Natural killer cell (primary cell): ENCODE results near the gene NFIB. TPM values are rescaled to one million over a fixed set of nuclear protein-coding genes. Genes with fewer than 3 reads are reported as not detected.

Experiments
- ATAC-seq, 3 donors: fragments of 150-1000 bp in 2 of 3; fragments of 200-7000 bp in 1 of 3; cut with Tn5 transposase; 1 replicate in 1 of 3; 2 replicates in 2 of 3; pipeline ENCODE4 v1.10.0; 2021; ENCODE audit warnings: mild to moderate bottlenecking in 2 of 3, moderate library complexity in 2 of 3
- DNase-seq, 2 donors: peaks; one replicate each; pipeline versions ENCODE4 v3.0.0 to v3.0.0-alpha.2; 2013 to 2021; ENCODE audit warnings: mixed read lengths in 1 of 2
- H3K27ac ChIP-seq: one replicate; pipeline ENCODE4 v1.5.1; 2013; ENCODE audit warnings: mild to moderate bottlenecking, low read length
- H3K27me3 ChIP-seq: one replicate; pipeline ENCODE4 v1.6.1; 2013; ENCODE audit warnings: low read length; ENCODE audit not compliant: control insufficient read depth, insufficient read depth
- H3K36me3 ChIP-seq: one replicate; pipeline ENCODE4 v1.6.1; 2013; ENCODE audit warnings: low read length; ENCODE audit not compliant: control insufficient read depth, insufficient read depth
- H3K4me1 ChIP-seq: one replicate; pipeline ENCODE4 v1.6.1; 2013; ENCODE audit warnings: low read length; ENCODE audit not compliant: control insufficient read depth, insufficient read depth
- H3K4me3 ChIP-seq: one replicate; pipeline ENCODE4 v1.5.1; 2013; ENCODE audit warnings: low read length
- H3K9me3 ChIP-seq: one replicate; pipeline ENCODE4 v1.6.1; 2013; ENCODE audit warnings: low read length; ENCODE audit not compliant: control insufficient read depth, insufficient read depth
- H3K27ac Mint-ChIP-seq, 2 donors: one replicate each; pipeline ENCODE4 v1.8.0; 2022; ENCODE audit warnings: mild to moderate bottlenecking in 2 of 2, mixed read lengths in 2 of 2, moderate library complexity in 1 of 2
- H3K27me3 Mint-ChIP-seq, 2 donors: one replicate each; pipeline ENCODE4 v1.8.0; 2022; ENCODE audit warnings: low read depth in 2 of 2, mixed read lengths in 2 of 2
- H3K36me3 Mint-ChIP-seq: one replicate; pipeline ENCODE4 v1.8.0; 2022; ENCODE audit warnings: mixed read lengths
- H3K4me1 Mint-ChIP-seq, 2 donors: one replicate each; pipeline ENCODE4 v1.8.0; 2022; ENCODE audit warnings: mixed read lengths in 2 of 2
- H3K4me3 Mint-ChIP-seq: one replicate; pipeline ENCODE4 v1.8.0; 2022; ENCODE audit warnings: mild to moderate bottlenecking, moderate library complexity, mixed read lengths
- H3K9me3 Mint-ChIP-seq, 2 donors: one replicate each; pipeline ENCODE4 v1.8.0; 2022; ENCODE audit warnings: mixed read lengths in 2 of 2
- CTCF ChIP-seq: fragments of 200-600 bp; IDR thresholded peaks from one replicate; pipeline ENCODE4 v1.8.0; 2022; ENCODE audit warnings: antibody characterized with exemption
- WGBS: methylation state at CpG from one replicate; pipeline ENCODE4 v1.1.7; 2013; ENCODE audit warnings: missing lambda C conversion rate; ENCODE audit not compliant: insufficient coverage; 5-methylcytosine and 5-hydroxymethylcytosine counted together
- intact Hi-C: fragments of 100-400 bp; cut with micrococcal nuclease; formaldehyde crosslinking; loops from one replicate; pipeline ENCODE4 v1.14.2; 2022
- total RNA-seq, 4 donors: library from RNA; stranded (reverse); fragments of 120-200 nt in 1 of 4; gene quantifications; one replicate each; pipeline versions ENCODE4 v1.2.3 to v1.2.4, GENCODE V29; 2013 to 2022

Gene NFIB
- total RNA-seq, 3 donors from 2014 or later (not counting 1 experiment from before 2014, with no cell fraction given): 0.20 to 0.21 TPM; not detected in 1

DNA sequence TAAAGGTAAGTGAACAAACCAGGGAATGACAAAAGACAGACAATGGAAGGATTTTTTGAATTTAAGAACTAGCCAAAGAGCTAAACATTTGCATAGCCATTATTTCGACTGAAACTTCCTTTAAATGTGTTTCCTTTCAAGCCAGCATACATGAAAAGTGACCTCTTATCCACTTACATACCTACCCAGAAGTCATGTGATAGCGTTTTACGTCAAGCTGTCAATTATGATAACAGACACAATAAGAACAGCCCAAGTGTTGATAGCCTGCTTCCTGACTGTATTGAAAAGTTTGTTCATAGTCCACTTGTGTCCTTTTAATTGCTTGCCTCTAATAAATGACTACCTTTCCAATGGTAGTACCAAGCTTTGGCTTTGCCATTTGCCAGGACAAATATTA, 206.0 kb downstream of the NFIB start:
- Mint-ChIP-seq H3K9me3 (peaks cover 6 to 7% of the 10 kb centered on the region in 2 donors), H3K4me3 (no peak overlapping the region), H3K4me1 (no peaks in the 10 kb centered on the region), H3K36me3 (no peaks in the 10 kb centered on the region), H3K27me3 (no peaks in the 10 kb centered on the region), H3K27ac (no peak overlapping the region)
- H3K4me3 ChIP-seq: no peak overlapping the region
- no peaks in the 10 kb centered on the region for H3K4me1 ChIP-seq
- ATAC-seq (no peak), DNase-seq (no peak)
- no peaks in the 10 kb centered on the region for H3K27me3 ChIP-seq
- no peak for TF ChIP-seq CTCF
- 64% methylated on average over 3 of the region's 3 CpGs for WGBS
- no peak overlapping the region for H3K27ac ChIP-seq
- no peaks in the 10 kb centered on the region for H3K9me3 ChIP-seq
- intact Hi-C loops: no loop called here
- H3K36me3 ChIP-seq: no peaks in the 10 kb centered on the region

DNA sequence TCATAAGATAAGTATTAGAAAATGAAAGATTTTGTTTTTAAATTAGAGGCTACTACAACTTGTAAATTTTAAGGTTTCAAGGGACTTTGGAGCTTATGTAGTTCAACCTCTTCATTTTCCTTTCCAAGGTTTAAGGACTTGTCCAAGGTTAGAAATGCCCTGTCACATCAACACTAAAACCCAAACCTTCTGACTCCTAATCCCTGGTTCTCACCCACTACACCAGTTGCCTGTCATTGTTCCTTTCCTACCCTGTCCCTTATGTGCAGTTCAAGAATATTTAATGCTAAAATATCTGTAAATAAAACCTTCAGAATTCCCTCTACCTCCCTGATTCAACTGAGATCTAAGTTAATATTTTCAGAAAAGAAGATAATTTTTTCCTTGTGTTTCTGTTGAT, 206.4 kb downstream of the NFIB start:
- no peak overlapping the region for H3K4me3 ChIP-seq
- TF ChIP-seq CTCF: no peak
- intact Hi-C loops: no loop called here
- H3K4me1 Mint-ChIP-seq: no peaks in the 10 kb centered on the region
- DNase-seq (no peak), ATAC-seq (no peak)
- no peaks in the 10 kb centered on the region for H3K4me1 ChIP-seq
- H3K36me3 Mint-ChIP-seq: no peaks in the 10 kb centered on the region
- no peaks in the 10 kb centered on the region for H3K36me3 ChIP-seq
- no peaks in the 10 kb centered on the region for H3K27me3 Mint-ChIP-seq
- H3K9me3 ChIP-seq: no peaks in the 10 kb centered on the region
- H3K4me3 Mint-ChIP-seq: no peak overlapping the region
- peaks cover 4 to 5% of the 10 kb centered on the region in 2 donors for H3K9me3 Mint-ChIP-seq
- H3K27ac ChIP-seq: no peak overlapping the region
- no peaks in the 10 kb centered on the region for H3K27me3 ChIP-seq
- H3K27ac Mint-ChIP-seq: no peak overlapping the region

- Mint-ChIP-seq H3K4me1 (no peaks in the 10 kb centered on the region), H3K36me3 (no peaks in the 10 kb centered on the region), H3K27me3 (no peaks in the 10 kb centered on the region), H3K4me3 (no peak overlapping the region), H3K27ac (no peak overlapping the region), H3K9me3 (peaks cover 2 to 3% of the 10 kb centered on the region in 2 donors)
- TF ChIP-seq CTCF: no peak
- no peaks in the 10 kb centered on the region for H3K27me3 ChIP-seq
- no peaks in the 10 kb centered on the region for H3K36me3 ChIP-seq
- H3K4me3 ChIP-seq: no peak overlapping the region
- ATAC-seq (no peak), DNase-seq (no peak)
- no peak overlapping the region for H3K27ac ChIP-seq
- no peaks in the 10 kb centered on the region for H3K4me1 ChIP-seq
- 80% methylated on average over 1 of the region's 2 CpGs for WGBS
- intact Hi-C loops: no loop called here
- H3K9me3 ChIP-seq: no peaks in the 10 kb centered on the region
These were observed 207.2 kb downstream of the NFIB start for GRCh38 chr9:14106699-14107098.

GRCh38 chr9:14104496-14104895, 209.4 kb downstream of the NFIB start:
- Histone ChIP-seq H3K9me3 (no peaks in the 10 kb centered on the region), H3K27me3 (no peaks in the 10 kb centered on the region), H3K4me1 (no peaks in the 10 kb centered on the region), H3K4me3 (no peak overlapping the region), H3K27ac (no peak overlapping the region), H3K36me3 (no peaks in the 10 kb centered on the region)
- intact Hi-C loops: no loop called here
- H3K27me3 Mint-ChIP-seq: no peaks in the 10 kb centered on the region
- H3K27ac Mint-ChIP-seq: no peak overlapping the region
- H3K9me3 Mint-ChIP-seq: peaks cover 2 to 3% of the 10 kb centered on the region in 2 donors
- H3K4me1 Mint-ChIP-seq: no peaks in the 10 kb centered on the region
- H3K4me3 Mint-ChIP-seq: no peak overlapping the region
- DNase-seq: no peak
- TF ChIP-seq CTCF: no peak
- no peaks in the 10 kb centered on the region for H3K36me3 Mint-ChIP-seq
- 58% methylated on average over 2 of the region's 3 CpGs for WGBS
- no peak for ATAC-seq
